ENCODE measurements around the gene EIF2B4.
"Not testable (repeated sequence)": the region's sequence is repeated elsewhere in the genome, so short reads cannot be mapped to it uniquely, and the experiment has no call there.

The EIF2B4 gene

GRCh38 chr2:27362678-27363420 lies 7.3 kb downstream of the EIF2B4 start:
- no peak for TF ChIP-seq ZFX (IDR thresholded peaks at IDR 0.05)
- TF ChIP-seq CTCF (conservative IDR thresholded peaks at IDR 0.05) = no peak

GRCh38 chr2:27356382-27357181 lies 13.6 kb downstream of the EIF2B4 start, which contains the start of gene GTF3C2:
TSS of gene GTF3C2 (minus strand) at chr2:27356764. CDS start at chr2:27343554, 13,210 bp downstream.
- TF ChIP-seq ZFX (IDR thresholded peaks at IDR 0.05) (no peak), CTCF (conservative IDR thresholded peaks at IDR 0.05) (no peak)
- H3K27ac ChIP-seq = peak within 1 kb of the TSS; percentile 88

More at GRCh38 chr2:27362678-27363420, 7.3 kb downstream of the EIF2B4 start:
- no peak overlapping the region for H3K27ac ChIP-seq

- H3K27ac ChIP-seq = peak overlapping the region; percentile 88
- no peak for TF ChIP-seq ZFX (IDR thresholded peaks at IDR 0.05)
- no peak for TF ChIP-seq CTCF (conservative IDR thresholded peaks at IDR 0.05)
Observed at GRCh38 chr2:27356056-27356381, 14.1 kb downstream of the EIF2B4 start.

- H3K27ac ChIP-seq = no peak overlapping the region
- TF ChIP-seq ZFX (IDR thresholded peaks at IDR 0.05) = no peak
- TF ChIP-seq CTCF (conservative IDR thresholded peaks at IDR 0.05) = no peak
Observed at GRCh38 chr2:27354597-27354927, 15.6 kb downstream of the EIF2B4 start.

- TF ChIP-seq CTCF (conservative IDR thresholded peaks at IDR 0.05) (no peak), ZFX (IDR thresholded peaks at IDR 0.05) (no peak)
- no peak overlapping the region for H3K27ac ChIP-seq
Observed at GRCh38 chr2:27353762-27354596, 16.2 kb downstream of the EIF2B4 start.

- not testable (repeated sequence) for H3K27ac ChIP-seq
Observed at GRCh38 chr2:27353386-27353761, 16.8 kb downstream of the EIF2B4 start.

GRCh38 chr2:27351802-27352598 lies 18.1 kb downstream of the EIF2B4 start:
- no peak for TF ChIP-seq CTCF (conservative IDR thresholded peaks at IDR 0.05)
- no peak for TF ChIP-seq ZFX (IDR thresholded peaks at IDR 0.05)
- no peak overlapping the region for H3K27ac ChIP-seq

All from C4-2B (cell line).